Stomach (tissue), 9 donors: Measurements from ENCODE around the gene RCL1. TPM values are rescaled to one million over a fixed set of nuclear protein-coding genes. Genes with fewer than 3 reads are reported as not detected.

ENCODE experiments used
- DNase-seq, 2 donors: peaks; one replicate each; pipeline versions ENCODE4 v3.0.0 to v3.0.0-alpha.2; 2013 to 2019
- H3K27ac ChIP-seq, 5 donors: fragments of 200-600 bp in 4 of 5; sonication (generic) in 4 of 5; one replicate each; pipeline ENCODE4 v1.5.1; 2013 to 2019; ENCODE audit warnings: mild to moderate bottlenecking in 1 of 5, moderate library complexity in 1 of 5
- H3K27me3 ChIP-seq, 3 donors: fragments of 200-600 bp; sonication (generic); one replicate each; pipeline ENCODE4 v1.5.1; 2017 to 2019; ENCODE audit warnings: mixed run types in 1 of 3
- H3K36me3 ChIP-seq, 4 donors: fragments of 200-600 bp; sonication (generic); 1 replicate in 3 of 4; 2 replicates in 1 of 4; pipeline ENCODE4 v1.5.1; 2016 to 2019
- H3K4me1 ChIP-seq, 4 donors: fragments of 200-600 bp; sonication (generic); one replicate each; pipeline ENCODE4 v1.5.1; 2016 to 2019
- H3K4me3 ChIP-seq, 4 donors: fragments of 200-600 bp; sonication (generic) in 3 of 4; one replicate each; pipeline ENCODE4 v1.5.1; 2016 to 2019; ENCODE audit warnings: mild to moderate bottlenecking in 1 of 4
- H3K9me3 ChIP-seq, 4 donors: fragments of 200-600 bp; sonication (generic); one replicate each; pipeline ENCODE4 v1.5.1; 2016 to 2019
- EP300 ChIP-seq: sonication (generic); formaldehyde crosslinking; IDR thresholded peaks from one replicate; pipeline ENCODE4 v1.6.1; 2017; ENCODE audit warnings: antibody characterized with exemption
- POLR2A ChIP-seq, 4 donors: fragments of 450-650 bp; IDR thresholded peaks; one replicate each; pipeline ENCODE4 v1.6.1; 2016; ENCODE audit warnings: antibody characterized with exemption in 4 of 4, control low read depth in 2 of 4, mild to moderate bottlenecking in 1 of 4, moderate library complexity in 1 of 4
- POLR2AphosphoS5 ChIP-seq, 3 donors: sonication (generic); formaldehyde crosslinking; IDR thresholded peaks; one replicate each; pipeline ENCODE4 v1.6.1; 2016; ENCODE audit warnings: antibody characterized with exemption in 3 of 3
- WGBS, 5 donors: extraction: QIAGEN DNeasy Blood & Tissue Kit in 3 of 5; methylation state at CpG; one replicate each; pipeline versions ENCODE4 v1.1.5 to v1.1.7; 2013 to 2018; 5-methylcytosine and 5-hydroxymethylcytosine counted together
- intact Hi-C: fragments of 100-400 bp; cut with DNase I; formaldehyde crosslinking; loops from one replicate; pipeline ENCODE4 v1.15.1; 2023; ENCODE audit warnings: low total_unique reads
- polyA plus RNA-seq, 3 donors: library from polyadenylated mRNA; stranded (reverse); fragments of 200-250 nt; gene quantifications; one replicate each; pipeline ENCODE4 v1.2.3, GENCODE V29; 2013
- total RNA-seq, 5 donors: library from RNA; depleted of rRNA; stranded (reverse); fragments of >200 nt; gene quantifications; one replicate each; pipeline versions ENCODE4 v1.1.0 to v1.2.3, GENCODE V29; 2014 to 2016
- TF ChIP-seq, protein P1 (sequence below), 7 experiments: fragments of 450-650 bp in 4 of 7; fragments of 200-600 bp in 3 of 7; sonication (generic) in 3 of 7; IDR thresholded peaks; one replicate each; pipeline ENCODE4 v1.5.1; 2016 to 2019; ENCODE audit warnings: antibody characterized with exemption in 7 of 7, control low read depth in 2 of 7, mild to moderate bottlenecking in 1 of 7
- donor health status: healthy with polysubstance abuse.
- donor health status: Bipolar disorder and iron deficiency.
- donor health status: healthy.

Gene RCL1
- total and polyA plus RNA-seq, 8 donors = 11.7 to 38.7 (median 14.5) TPM

DNA sequence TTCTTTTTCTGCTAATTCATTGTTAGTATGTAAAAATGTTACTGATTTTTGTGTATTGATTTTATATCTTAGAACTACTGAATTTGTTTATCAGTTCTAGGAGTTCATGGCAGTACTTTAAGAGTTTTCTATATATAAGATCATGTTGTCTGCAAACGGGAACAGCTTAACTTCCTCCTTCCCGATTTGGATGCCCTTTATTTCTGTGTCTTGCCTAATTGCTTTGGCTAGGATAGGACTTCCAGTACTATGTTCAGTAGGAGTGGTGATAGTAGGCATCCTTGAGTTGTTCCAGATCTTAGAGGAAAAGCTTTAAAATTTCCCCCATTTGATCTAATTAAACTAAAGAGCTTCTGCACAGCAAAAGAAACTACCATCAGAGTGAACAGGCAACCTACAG lies 20.1 kb downstream of the RCL1 start:
- H3K4me3 ChIP-seq = no peak overlapping the region
- TF ChIP-seq, protein P1, sequence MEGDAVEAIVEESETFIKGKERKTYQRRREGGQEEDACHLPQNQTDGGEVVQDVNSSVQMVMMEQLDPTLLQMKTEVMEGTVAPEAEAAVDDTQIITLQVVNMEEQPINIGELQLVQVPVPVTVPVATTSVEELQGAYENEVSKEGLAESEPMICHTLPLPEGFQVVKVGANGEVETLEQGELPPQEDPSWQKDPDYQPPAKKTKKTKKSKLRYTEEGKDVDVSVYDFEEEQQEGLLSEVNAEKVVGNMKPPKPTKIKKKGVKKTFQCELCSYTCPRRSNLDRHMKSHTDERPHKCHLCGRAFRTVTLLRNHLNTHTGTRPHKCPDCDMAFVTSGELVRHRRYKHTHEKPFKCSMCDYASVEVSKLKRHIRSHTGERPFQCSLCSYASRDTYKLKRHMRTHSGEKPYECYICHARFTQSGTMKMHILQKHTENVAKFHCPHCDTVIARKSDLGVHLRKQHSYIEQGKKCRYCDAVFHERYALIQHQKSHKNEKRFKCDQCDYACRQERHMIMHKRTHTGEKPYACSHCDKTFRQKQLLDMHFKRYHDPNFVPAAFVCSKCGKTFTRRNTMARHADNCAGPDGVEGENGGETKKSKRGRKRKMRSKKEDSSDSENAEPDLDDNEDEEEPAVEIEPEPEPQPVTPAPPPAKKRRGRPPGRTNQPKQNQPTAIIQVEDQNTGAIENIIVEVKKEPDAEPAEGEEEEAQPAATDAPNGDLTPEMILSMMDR (IDR thresholded peaks at IDR 0.05) = no peak
- TF ChIP-seq EP300 (no peak), POLR2A (IDR thresholded peaks at IDR 0.05) (no peak), POLR2AphosphoS5 (IDR thresholded peaks at IDR 0.05) (no peak)
- no peaks in the 10 kb centered on the region for H3K27me3 ChIP-seq
- no peak overlapping the region for H3K27ac ChIP-seq
- intact Hi-C loops = no loop called here
- H3K4me1 ChIP-seq = peaks cover 3 to 33% (median 18%) of the 10 kb centered on the region in 4 donors
- no peaks in the 10 kb centered on the region for H3K9me3 ChIP-seq
- no peak for DNase-seq
- H3K36me3 ChIP-seq = no peaks in the 10 kb centered on the region
- 41 to 56% (median 45%) methylated on average over 2 of the region's 2 CpGs for WGBS, 5 donors

DNA sequence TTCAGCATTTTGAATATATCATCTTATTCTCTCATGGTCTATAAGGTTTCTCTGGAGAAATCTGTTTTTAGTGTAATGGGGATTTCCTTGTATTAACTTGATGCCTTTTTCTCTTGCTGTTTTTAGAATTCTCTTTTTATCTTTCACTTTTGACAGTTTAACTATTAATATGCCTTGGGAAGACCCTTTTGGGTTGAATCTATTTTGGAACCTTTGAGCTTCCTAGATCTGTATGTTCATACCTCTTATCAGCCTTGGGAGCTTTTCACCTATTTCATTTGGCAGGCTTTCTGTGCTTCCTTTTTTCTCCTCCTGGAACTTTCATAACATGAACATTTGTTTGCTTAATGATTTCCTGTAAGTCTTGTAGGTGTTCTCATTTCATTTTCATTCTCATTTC lies 22.2 kb downstream of the RCL1 start:
- DNase-seq = peak in 1 of 2 donors; percentile 26
- peak overlapping the region in 4 of 5 donors; percentile 58 to 87 (median 77) for H3K27ac ChIP-seq

DNA sequence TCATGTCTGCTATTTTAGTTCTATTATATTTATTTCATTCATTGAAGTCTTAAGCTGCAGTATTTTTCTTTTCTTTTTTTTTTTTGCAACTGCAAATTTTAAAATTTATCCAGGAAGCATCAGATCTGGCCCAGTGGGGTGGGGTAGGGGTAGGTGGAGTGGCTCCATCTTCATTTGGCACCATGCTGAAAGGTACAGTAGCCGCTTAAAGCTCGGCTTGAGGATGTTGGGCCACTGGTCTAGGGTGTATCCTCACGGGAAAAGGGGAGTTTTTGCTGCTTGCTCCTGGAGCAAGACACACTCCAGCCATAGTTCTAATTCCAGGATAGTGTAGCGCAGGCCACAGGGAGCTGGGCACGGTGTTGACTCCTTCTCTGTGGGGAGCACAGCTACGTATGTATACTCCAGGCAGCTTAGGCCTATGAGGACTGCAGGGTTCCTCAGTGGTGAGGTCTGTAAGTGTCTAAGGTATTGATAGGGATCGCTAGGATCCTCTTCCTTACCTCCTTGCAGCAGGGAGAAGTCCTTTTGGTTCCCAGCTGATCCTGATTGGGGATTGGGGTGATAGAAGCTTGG lies 22.7 kb downstream of the RCL1 start:
- no peaks in the 10 kb centered on the region for H3K9me3 ChIP-seq
- H3K36me3 ChIP-seq = no peaks in the 10 kb centered on the region
- H3K27ac ChIP-seq = peak overlapping the region; percentile 58 to 93 (median 82)
- DNase-seq = no peak
- 50 to 69% (median 67%) methylated on average over 6 to 7 of the region's 7 CpGs for WGBS, 5 donors
- H3K27me3 ChIP-seq = no peaks in the 10 kb centered on the region
- no peak overlapping the region for H3K4me3 ChIP-seq
- intact Hi-C loops = no loop called here
- TF ChIP-seq, protein P1 (IDR thresholded peaks at IDR 0.05) = no peak
- TF ChIP-seq EP300 (no peak), POLR2AphosphoS5 (IDR thresholded peaks at IDR 0.05) (no peak), POLR2A (IDR thresholded peaks at IDR 0.05) (no peak)
- peaks cover 3 to 33% (median 16%) of the 10 kb centered on the region in 4 donors for H3K4me1 ChIP-seq

More for the DNA sequence above, 22.2 kb downstream of the RCL1 start:
- intact Hi-C loops = no loop called here
- Histone ChIP-seq H3K27me3 (no peaks in the 10 kb centered on the region), H3K4me3 (no peak overlapping the region), H3K4me1 (peaks cover 3 to 33% (median 18%) of the 10 kb centered on the region in 4 donors), H3K9me3 (no peaks in the 10 kb centered on the region), H3K36me3 (no peaks in the 10 kb centered on the region)
- TF ChIP-seq EP300 (no peak), POLR2AphosphoS5 (IDR thresholded peaks at IDR 0.05) (peak in 1 of 3 donors; percentile 29)

DNA sequence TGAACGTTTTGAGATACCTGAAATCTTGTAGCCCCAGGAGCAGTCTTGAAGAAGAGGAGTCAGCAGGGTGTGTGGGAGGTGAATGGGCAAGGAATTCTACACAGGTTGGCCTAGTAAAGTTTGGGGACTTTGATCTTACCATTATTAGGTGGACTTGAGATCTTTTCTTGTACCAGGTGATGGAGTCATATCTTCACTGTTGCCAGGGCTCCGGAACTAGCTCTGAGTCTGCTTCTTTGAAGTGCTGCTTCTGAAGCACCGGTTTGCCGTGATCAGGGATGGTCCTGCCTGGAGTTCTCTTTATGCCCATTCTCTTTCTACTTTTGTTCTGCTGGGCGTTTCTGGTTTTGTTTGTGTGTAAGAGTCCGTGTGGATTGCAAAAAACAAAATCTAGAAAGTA lies 27.4 kb downstream of the RCL1 start:
- no peak for DNase-seq
- intact Hi-C loops = no loop called here
- Histone ChIP-seq H3K27ac (no peak overlapping the region), H3K4me1 (peaks cover 0 to 33% (median 17%) of the 10 kb centered on the region in 4 donors), H3K36me3 (no peaks in the 10 kb centered on the region), H3K4me3 (no peak overlapping the region), H3K27me3 (no peaks in the 10 kb centered on the region), H3K9me3 (no peaks in the 10 kb centered on the region)
- TF ChIP-seq, protein P1 (IDR thresholded peaks at IDR 0.05) = no peak
- TF ChIP-seq EP300 (no peak), POLR2AphosphoS5 (IDR thresholded peaks at IDR 0.05) (no peak), POLR2A (IDR thresholded peaks at IDR 0.05) (no peak)
- 68 to 85% (median 78%) methylated on average over 6 of the region's 6 CpGs for WGBS, 5 donors

DNA sequence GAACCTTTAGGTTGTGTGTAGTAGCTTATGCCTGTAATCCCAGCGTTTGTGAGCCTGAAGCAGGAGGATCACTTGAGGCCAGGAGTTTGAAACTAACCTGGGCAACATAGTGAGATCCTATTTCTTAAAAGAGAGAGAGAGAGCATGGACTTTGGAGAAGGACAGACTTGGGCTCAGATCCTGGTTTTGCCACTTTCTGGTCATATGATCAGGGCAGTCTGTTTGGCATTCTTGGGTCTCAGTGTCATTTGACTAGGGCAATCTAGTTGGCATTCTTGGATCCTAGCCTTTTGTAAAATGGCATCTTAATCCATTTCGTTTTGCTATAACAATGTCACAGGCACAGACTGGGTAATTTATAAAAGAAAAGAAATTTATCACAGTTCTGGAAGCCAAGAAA lies 28.4 kb downstream of the RCL1 start:
- Histone ChIP-seq H3K36me3 (no peaks in the 10 kb centered on the region), H3K27me3 (no peaks in the 10 kb centered on the region), H3K4me3 (no peak overlapping the region), H3K4me1 (peaks cover 0 to 24% (median 10%) of the 10 kb centered on the region in 4 donors), H3K9me3 (no peaks in the 10 kb centered on the region), H3K27ac (no peak overlapping the region)
- TF ChIP-seq, protein P1 (IDR thresholded peaks at IDR 0.05) = no peak
- no peak for TF ChIP-seq EP300
- no peak for TF ChIP-seq POLR2A (IDR thresholded peaks at IDR 0.05)
- intact Hi-C loops = no loop called here
- WGBS, 5 donors = 70 to 89% (median 86%) methylated on average over 2 of the region's 2 CpGs
- no peak for DNase-seq
